Esophagus muscularis mucosa (tissue), 4 donors: ENCODE results near the gene AGTPBP1. TPM values are rescaled to one million over a fixed set of nuclear protein-coding genes. Genes with fewer than 3 reads are reported as not detected.

ENCODE experiments used
- DNase-seq: peaks from one replicate; pipeline ENCODE4 v3.0.0-alpha.2; 2017; ENCODE audit errors: extremely low spot score
- H3K27ac ChIP-seq, 4 donors: fragments of 200-600 bp; sonication (generic); replicated peaks in 1 of 4; 1 replicate in 3 of 4; 2 replicates in 1 of 4; pipeline ENCODE4 v1.5.1; 2016 to 2019; ENCODE audit warnings: mild to moderate bottlenecking in 1 of 4
- H3K27me3 ChIP-seq, 4 donors: fragments of 200-600 bp; sonication (generic); one replicate each; pipeline versions ENCODE4 v1.5.1 to v1.6.0; 2016 to 2019
- H3K36me3 ChIP-seq, 4 donors: fragments of 200-600 bp; sonication (generic); one replicate each; pipeline ENCODE4 v1.5.1; 2016 to 2019
- H3K4me1 ChIP-seq, 4 donors: fragments of 200-600 bp; sonication (generic); one replicate each; pipeline ENCODE4 v1.5.1; 2016 to 2019
- H3K4me3 ChIP-seq, 4 donors: fragments of 200-600 bp; sonication (generic); 1 replicate in 2 of 4; 2 replicates in 2 of 4; pipeline ENCODE4 v1.5.1; 2016 to 2019; ENCODE audit warnings: mild to moderate bottlenecking in 4 of 4, moderate library complexity in 1 of 4
- H3K9me3 ChIP-seq, 4 donors: fragments of 200-600 bp; sonication (generic); 1 replicate in 3 of 4; 2 replicates in 1 of 4; pipeline ENCODE4 v1.5.1; 2016 to 2019
- EP300 ChIP-seq: sonication (generic); formaldehyde crosslinking; IDR thresholded peaks from one replicate; pipeline ENCODE4 v1.6.1; 2017; ENCODE audit warnings: antibody characterized with exemption
- POLR2A ChIP-seq: fragments of 450-650 bp; IDR thresholded peaks from one replicate; pipeline ENCODE4 v1.6.1; 2017; ENCODE audit warnings: antibody characterized with exemption, moderate library complexity, mild to moderate bottlenecking, low read depth
- POLR2AphosphoS5 ChIP-seq, 2 donors: sonication (generic); formaldehyde crosslinking; IDR thresholded peaks; one replicate each; pipeline ENCODE4 v1.6.1; 2017; ENCODE audit warnings: antibody characterized with exemption in 2 of 2
- WGBS: methylation state at CpG from one replicate; pipeline ENCODE4 v1.1.5; 2018; 5-methylcytosine and 5-hydroxymethylcytosine counted together
- intact Hi-C: fragments of 100-400 bp; cut with DNase I; formaldehyde crosslinking; loops from one replicate; pipeline ENCODE4 v1.15.1; 2023
- total RNA-seq, 4 donors: library from RNA; depleted of rRNA; stranded (reverse); fragments of >200 nt; gene quantifications; one replicate each; pipeline versions ENCODE4 v1.1.0 to v1.2.1, GENCODE V29; 2016
- TF ChIP-seq, protein P1 (sequence below), 3 experiments: fragments of 200-600 bp in 2 of 3; fragments of 450-650 bp in 1 of 3; sonication (generic) in 2 of 3; IDR thresholded peaks; one replicate each; pipeline ENCODE4 v1.5.1; 2017 to 2019; ENCODE audit warnings: antibody characterized with exemption in 3 of 3, mild to moderate bottlenecking in 2 of 3, moderate library complexity in 1 of 3

AGTPBP1 gene
- total RNA-seq, 4 donors from 2014 or later, result 15.9 to 25.3 (median 24.1) TPM

DNA sequence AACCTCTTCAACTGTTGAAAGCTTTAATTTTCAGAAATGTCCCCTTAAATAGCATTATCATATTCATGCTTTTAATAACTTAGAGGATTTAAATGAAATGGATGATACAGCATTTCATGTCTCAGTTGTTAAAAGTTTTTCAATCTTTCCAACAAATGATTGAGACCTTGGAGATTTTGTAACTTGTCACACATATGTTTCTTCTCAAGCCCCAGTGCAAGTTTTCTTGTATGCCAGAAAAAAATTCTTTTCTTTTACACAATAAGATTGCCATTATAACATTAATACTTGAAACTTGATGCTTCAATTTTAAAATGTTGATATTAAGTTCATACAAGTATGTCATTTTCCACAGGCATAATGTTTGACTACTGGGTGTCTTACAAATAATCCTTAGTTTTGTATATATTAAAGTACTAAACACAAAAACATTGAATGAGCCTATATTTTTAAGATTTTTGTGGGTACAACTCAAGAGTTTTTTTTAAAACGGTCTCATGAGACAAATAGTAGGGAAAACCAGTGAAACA lies 124.5 kb downstream of the AGTPBP1 start:
- Histone ChIP-seq H3K4me3 (no peak overlapping the region), H3K9me3 (no peaks in the 10 kb centered on the region), H3K27ac (no peak overlapping the region), H3K27me3 (no peaks in the 10 kb centered on the region), H3K36me3 (no peaks in the 10 kb centered on the region), H3K4me1 (no peaks in the 10 kb centered on the region)
- intact Hi-C loops, result no loop called here
- TF ChIP-seq POLR2A (no peak), POLR2AphosphoS5 (IDR thresholded peaks at IDR 0.05) (no peak), EP300 (no peak)
- TF ChIP-seq, protein P1, sequence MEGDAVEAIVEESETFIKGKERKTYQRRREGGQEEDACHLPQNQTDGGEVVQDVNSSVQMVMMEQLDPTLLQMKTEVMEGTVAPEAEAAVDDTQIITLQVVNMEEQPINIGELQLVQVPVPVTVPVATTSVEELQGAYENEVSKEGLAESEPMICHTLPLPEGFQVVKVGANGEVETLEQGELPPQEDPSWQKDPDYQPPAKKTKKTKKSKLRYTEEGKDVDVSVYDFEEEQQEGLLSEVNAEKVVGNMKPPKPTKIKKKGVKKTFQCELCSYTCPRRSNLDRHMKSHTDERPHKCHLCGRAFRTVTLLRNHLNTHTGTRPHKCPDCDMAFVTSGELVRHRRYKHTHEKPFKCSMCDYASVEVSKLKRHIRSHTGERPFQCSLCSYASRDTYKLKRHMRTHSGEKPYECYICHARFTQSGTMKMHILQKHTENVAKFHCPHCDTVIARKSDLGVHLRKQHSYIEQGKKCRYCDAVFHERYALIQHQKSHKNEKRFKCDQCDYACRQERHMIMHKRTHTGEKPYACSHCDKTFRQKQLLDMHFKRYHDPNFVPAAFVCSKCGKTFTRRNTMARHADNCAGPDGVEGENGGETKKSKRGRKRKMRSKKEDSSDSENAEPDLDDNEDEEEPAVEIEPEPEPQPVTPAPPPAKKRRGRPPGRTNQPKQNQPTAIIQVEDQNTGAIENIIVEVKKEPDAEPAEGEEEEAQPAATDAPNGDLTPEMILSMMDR (IDR thresholded peaks at IDR 0.05), result no peak
- WGBS, result 89% methylated on average over 1 of the region's 1 CpG
- DNase-seq, result no peak

DNA sequence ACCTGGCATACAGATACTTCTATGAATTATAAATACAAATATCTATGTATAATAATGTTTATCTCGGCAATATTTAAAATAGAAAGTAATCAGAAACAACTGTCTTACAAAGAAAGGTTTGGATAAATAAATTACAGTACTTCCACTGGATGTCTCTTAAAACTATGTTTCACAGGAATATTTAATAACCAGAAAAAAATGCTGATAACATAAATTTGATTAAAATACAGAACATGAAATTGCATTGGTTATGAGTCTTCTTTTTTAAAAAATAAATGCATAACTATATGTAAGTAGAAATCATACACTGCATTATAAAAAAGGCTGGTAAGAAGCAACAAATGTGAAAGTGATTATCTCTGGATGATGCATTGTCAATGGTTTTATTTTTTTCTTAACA lies 126.0 kb downstream of the AGTPBP1 start:
- 96% methylated on average over 1 of the region's 1 CpG for WGBS
- no peak overlapping the region for H3K4me3 ChIP-seq
- no peak for DNase-seq
- no peak overlapping the region for H3K27ac ChIP-seq
- no peaks in the 10 kb centered on the region for H3K4me1 ChIP-seq
- intact Hi-C loops, result no loop called here
- TF ChIP-seq EP300, result no peak
- no peak for TF ChIP-seq POLR2A
- TF ChIP-seq POLR2AphosphoS5 (IDR thresholded peaks at IDR 0.05), result no peak
- TF ChIP-seq, protein P1 (IDR thresholded peaks at IDR 0.05), result no peak
- no peaks in the 10 kb centered on the region for H3K27me3 ChIP-seq
- no peaks in the 10 kb centered on the region for H3K9me3 ChIP-seq
- no peaks in the 10 kb centered on the region for H3K36me3 ChIP-seq

DNA sequence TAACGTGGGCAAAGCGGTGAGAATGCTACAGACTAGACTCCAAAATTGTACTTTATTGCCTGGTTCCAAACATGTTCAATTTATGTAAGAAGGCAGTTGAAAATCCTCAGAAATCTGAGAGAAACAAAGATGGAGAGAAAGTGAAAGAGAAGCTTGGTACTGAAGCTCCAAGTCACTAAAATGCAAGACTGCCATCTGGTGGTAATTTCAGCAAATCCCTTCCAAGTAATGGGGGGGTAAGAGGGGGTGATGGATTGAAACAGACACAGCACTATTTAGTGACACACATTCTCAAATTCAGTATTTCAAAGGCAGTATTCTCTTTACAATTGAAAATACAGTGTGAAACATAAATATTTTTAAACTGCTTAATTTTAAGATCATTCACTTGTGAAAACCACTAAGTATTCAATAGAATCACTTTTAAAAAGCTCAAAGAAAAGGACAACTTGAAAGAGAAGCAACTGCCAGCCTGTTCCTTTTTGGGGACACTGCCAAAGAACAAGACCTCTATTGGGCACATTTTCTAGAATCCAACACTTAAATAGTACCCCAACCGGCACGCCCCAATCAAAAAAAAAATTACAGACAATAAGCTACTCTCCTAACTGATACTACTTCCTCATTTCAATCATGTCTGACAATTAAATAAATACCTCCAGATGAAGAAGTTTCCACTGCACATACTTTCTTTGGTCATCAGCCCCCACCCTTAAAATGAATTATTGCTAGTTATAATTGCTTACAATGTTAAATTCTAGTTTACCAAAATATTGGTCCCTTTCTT lies 131.5 kb downstream of the AGTPBP1 start:
- intact Hi-C loops, result loop anchor here (5.0 kb wide), 1 partner anchor 1213 kb away; no protein-coding TSS in a partner anchor
- Histone ChIP-seq H3K4me1 (peaks cover 0 to 5% (median 0%) of the 10 kb centered on the region in 4 donors), H3K27me3 (no peaks in the 10 kb centered on the region), H3K4me3 (peak overlapping the region; percentile 11 to 23 (median 20)), H3K27ac (no peak overlapping the region), H3K36me3 (no peaks in the 10 kb centered on the region), H3K9me3 (no peaks in the 10 kb centered on the region)
- WGBS, result 57% methylated on average over 4 of the region's 4 CpGs
- TF ChIP-seq POLR2AphosphoS5 (IDR thresholded peaks at IDR 0.05), result no peak
- TF ChIP-seq POLR2A, result no peak
- TF ChIP-seq, protein P1 (IDR thresholded peaks at IDR 0.05), result peak; percentile 73 to 86 (median 80)
- no peak for DNase-seq

DNA sequence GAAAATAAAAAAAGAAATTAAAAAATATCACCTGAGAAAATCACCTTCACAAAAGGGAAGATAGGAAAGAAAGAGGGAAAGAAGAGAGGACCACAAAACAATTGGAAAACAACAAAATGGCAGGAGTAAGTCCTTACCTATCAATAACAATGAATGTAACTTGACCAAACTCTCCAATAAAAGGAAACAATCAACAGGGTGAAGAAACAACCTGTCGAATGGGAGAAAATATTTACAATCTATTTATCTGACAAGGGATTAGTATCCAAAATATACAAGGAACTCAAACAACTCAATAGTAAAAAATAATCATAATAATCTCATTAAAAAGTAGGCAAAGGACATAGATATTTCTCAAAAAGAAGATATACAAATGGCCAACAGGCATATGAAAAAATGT lies 135.8 kb downstream of the AGTPBP1 start:
- peaks cover 0 to 5% (median 3%) of the 10 kb centered on the region in 4 donors for H3K4me1 ChIP-seq
- H3K9me3 ChIP-seq, result no peaks in the 10 kb centered on the region
- no peak overlapping the region for H3K27ac ChIP-seq
- DNase-seq, result no peak
- TF ChIP-seq POLR2AphosphoS5 (IDR thresholded peaks at IDR 0.05) (no peak), POLR2A (no peak), EP300 (no peak)
- TF ChIP-seq, protein P1 (IDR thresholded peaks at IDR 0.05), result no peak
- 93% methylated on average over 1 of the region's 1 CpG for WGBS
- H3K27me3 ChIP-seq, result no peaks in the 10 kb centered on the region
- H3K36me3 ChIP-seq, result peaks cover 0 to 14% (median 0%) of the 10 kb centered on the region in 4 donors
- no peak overlapping the region for H3K4me3 ChIP-seq
- intact Hi-C loops, result no loop called here
